Ascending aorta (tissue), 2 donors: ENCODE data around the gene SEZ6. TPM values are rescaled to one million over a fixed set of nuclear protein-coding genes. Genes with fewer than 3 reads are reported as not detected.

Experiments
- DNase-seq, 2 donors: peaks; one replicate each; pipeline ENCODE4 v3.0.0-alpha.2; 2019; ENCODE audit warnings: low spot score in 2 of 2
- H3K27ac ChIP-seq, 2 donors: fragments of 200-600 bp; sonication (generic); one replicate each; pipeline ENCODE4 v1.5.1; 2016 to 2017; ENCODE audit warnings: mild to moderate bottlenecking in 1 of 2
- H3K27me3 ChIP-seq: fragments of 200-600 bp; sonication (generic); one replicate; pipeline ENCODE4 v1.5.1; 2017
- H3K36me3 ChIP-seq, 2 donors: fragments of 200-600 bp; sonication (generic); one replicate each; pipeline ENCODE4 v1.5.1; 2016
- H3K4me1 ChIP-seq, 2 donors: fragments of 200-600 bp; sonication (generic); one replicate each; pipeline ENCODE4 v1.5.1; 2016 to 2017; ENCODE audit warnings: mild to moderate bottlenecking in 1 of 2
- H3K4me3 ChIP-seq, 2 donors: fragments of 200-600 bp; sonication (generic); one replicate each; pipeline ENCODE4 v1.5.1; 2016 to 2017; ENCODE audit warnings: mild to moderate bottlenecking in 1 of 2
- H3K9me3 ChIP-seq, 2 donors: fragments of 200-600 bp; sonication (generic); one replicate each; pipeline ENCODE4 v1.5.1; 2016
- intact Hi-C: fragments of 100-400 bp; cut with DNase I; formaldehyde crosslinking; loops from one replicate; pipeline ENCODE4 v1.15.1; 2023
- total RNA-seq: library from RNA; depleted of rRNA; stranded (reverse); fragments of >200 nt; gene quantifications from one replicate; pipeline ENCODE4 v1.1.0, GENCODE V29; 2016
- TF ChIP-seq, protein P1 (sequence below), 3 experiments: fragments of 200-600 bp in 2 of 3; fragments of 450-650 bp in 1 of 3; sonication (generic) in 2 of 3; IDR thresholded peaks; one replicate each; pipeline ENCODE4 v1.5.1; 2016 to 2019; ENCODE audit warnings: antibody characterized with exemption in 3 of 3, mild to moderate bottlenecking in 1 of 3, moderate library complexity in 1 of 3

SEZ6 gene
- total RNA-seq, 1 donor from 2014 or later = not detected

DNA sequence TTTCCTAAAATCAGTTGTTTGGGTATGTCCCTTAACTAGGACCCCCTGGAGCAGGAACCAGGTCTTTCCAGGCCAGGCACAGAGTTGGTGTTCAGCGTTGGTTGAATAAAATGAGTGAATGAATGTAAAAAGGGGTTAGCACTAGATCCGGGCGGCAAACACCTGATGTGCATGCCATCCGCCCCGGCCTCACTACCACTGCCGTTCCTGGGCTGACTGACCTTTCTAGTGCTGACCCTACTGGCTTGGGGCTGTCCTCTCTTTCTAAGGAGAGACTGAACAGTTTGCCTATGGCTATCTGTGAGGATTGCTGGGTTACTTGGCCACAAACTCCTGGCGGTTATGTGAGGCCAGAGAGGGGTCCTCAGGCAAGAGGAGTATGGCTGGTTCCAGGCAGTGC, 44.4 kb downstream of the SEZ6 start:
- Histone ChIP-seq H3K9me3 (no peaks in the 10 kb centered on the region), H3K27ac (no peak overlapping the region), H3K4me3 (no peak overlapping the region), H3K36me3 (no peaks in the 10 kb centered on the region), H3K4me1 (no peaks in the 10 kb centered on the region), H3K27me3 (no peaks in the 10 kb centered on the region)
- intact Hi-C loops = no loop called here
- TF ChIP-seq, protein P1, sequence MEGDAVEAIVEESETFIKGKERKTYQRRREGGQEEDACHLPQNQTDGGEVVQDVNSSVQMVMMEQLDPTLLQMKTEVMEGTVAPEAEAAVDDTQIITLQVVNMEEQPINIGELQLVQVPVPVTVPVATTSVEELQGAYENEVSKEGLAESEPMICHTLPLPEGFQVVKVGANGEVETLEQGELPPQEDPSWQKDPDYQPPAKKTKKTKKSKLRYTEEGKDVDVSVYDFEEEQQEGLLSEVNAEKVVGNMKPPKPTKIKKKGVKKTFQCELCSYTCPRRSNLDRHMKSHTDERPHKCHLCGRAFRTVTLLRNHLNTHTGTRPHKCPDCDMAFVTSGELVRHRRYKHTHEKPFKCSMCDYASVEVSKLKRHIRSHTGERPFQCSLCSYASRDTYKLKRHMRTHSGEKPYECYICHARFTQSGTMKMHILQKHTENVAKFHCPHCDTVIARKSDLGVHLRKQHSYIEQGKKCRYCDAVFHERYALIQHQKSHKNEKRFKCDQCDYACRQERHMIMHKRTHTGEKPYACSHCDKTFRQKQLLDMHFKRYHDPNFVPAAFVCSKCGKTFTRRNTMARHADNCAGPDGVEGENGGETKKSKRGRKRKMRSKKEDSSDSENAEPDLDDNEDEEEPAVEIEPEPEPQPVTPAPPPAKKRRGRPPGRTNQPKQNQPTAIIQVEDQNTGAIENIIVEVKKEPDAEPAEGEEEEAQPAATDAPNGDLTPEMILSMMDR (IDR thresholded peaks at IDR 0.05) = no peak
- DNase-seq = no peak

DNA sequence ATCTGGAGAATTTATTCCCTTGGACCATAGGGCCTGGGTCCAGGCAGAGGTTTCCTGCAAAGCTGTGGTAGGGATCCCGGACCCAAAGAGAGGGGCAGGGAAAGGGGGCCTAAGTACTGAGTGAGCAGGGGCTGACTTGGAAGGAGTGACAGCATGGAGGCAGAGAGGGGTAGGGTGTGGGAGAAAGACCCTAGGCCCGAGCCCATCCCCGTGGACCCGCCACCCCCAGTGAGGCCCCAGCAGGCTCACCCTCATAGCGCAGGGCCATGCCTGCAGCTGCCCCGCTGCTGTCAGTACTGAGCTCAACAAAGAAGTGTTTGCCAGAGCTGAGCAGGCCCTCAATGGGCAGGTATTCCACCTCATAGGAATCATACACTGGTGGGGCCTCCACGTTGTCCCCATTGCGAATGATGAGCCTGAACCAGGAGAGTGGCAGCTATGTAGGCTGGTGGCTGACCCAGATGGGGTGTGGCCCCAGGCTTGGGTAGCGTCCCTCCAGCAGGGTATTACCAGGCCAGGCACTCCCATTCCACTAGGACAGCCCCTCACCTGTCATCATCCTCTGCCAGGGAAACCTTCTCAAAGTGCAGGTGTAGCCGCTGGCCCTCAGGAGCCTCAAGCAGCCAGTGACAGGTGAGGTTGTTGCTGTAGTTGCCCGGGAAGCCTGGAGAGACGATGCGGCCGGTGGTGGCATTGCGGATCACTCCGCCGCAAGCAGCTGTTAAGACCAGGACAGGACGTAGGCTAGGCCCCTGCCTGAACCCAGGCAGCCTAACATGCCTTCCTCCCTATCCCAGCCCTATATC, 45.4 kb downstream of the SEZ6 start:
- no peaks in the 10 kb centered on the region for H3K36me3 ChIP-seq
- no peak overlapping the region for H3K4me3 ChIP-seq
- no peaks in the 10 kb centered on the region for H3K27me3 ChIP-seq
- no peaks in the 10 kb centered on the region for H3K4me1 ChIP-seq
- TF ChIP-seq, protein P1 (IDR thresholded peaks at IDR 0.05) = no peak
- H3K27ac ChIP-seq = no peak overlapping the region
- intact Hi-C loops = no loop called here
- no peaks in the 10 kb centered on the region for H3K9me3 ChIP-seq
- DNase-seq = no peak

DNA sequence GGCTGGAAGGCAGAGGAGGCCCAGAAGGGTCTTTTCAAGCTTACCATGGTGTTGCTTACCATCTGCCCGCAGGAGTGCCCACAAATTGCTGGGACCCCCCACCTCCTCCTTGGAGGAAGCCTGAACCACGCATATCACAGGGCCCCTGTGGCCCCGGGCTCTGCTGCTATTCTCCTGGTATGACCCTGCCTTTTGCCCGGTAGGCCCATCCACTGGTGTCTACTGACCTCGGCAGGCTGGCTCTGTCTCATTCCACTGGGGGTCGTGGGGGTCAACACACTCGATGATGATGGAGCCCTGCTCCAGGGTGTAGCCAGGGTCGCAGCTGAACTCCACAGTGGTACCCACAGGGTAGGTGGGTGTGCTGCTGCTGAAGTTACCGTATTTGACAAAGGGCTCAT, 46.4 kb downstream of the SEZ6 start:
- no peak overlapping the region for H3K27ac ChIP-seq
- no peaks in the 10 kb centered on the region for H3K36me3 ChIP-seq
- DNase-seq = no peak
- TF ChIP-seq, protein P1 (IDR thresholded peaks at IDR 0.05) = no peak
- H3K27me3 ChIP-seq = no peaks in the 10 kb centered on the region
- no peaks in the 10 kb centered on the region for H3K9me3 ChIP-seq
- no peaks in the 10 kb centered on the region for H3K4me1 ChIP-seq
- intact Hi-C loops = no loop called here
- no peak overlapping the region for H3K4me3 ChIP-seq

DNA sequence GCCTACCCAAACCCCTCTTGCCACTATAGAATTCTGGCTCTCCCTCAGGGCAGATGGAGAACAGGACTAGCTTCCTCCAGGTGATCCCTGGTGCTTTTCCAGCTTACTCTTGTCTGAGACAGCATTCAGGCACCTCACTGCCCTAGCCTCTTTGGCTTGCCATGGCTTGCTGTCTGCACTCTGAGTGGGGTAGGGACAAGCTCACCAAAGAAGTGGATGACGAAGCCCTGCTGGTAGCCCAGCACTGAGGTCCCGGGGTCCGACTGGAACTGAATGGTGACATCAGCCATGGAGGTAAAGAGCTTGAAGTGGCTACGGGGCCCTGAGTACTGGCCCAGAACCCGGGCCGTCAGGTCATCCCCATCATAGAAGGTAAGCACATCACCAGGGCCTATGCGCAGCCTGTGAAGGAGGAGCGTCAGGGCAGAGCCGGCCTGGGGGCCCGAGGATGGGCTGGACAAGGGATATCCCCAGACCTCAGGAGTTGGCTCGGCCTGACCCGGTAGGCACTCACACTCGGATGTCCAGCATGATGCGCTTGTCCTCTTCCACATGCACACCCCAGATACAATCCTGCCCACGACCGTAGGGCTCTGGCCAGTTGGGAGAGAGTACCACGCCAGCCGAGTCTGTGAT, 46.9 kb downstream of the SEZ6 start:
- H3K9me3 ChIP-seq = no peaks in the 10 kb centered on the region

DNA sequence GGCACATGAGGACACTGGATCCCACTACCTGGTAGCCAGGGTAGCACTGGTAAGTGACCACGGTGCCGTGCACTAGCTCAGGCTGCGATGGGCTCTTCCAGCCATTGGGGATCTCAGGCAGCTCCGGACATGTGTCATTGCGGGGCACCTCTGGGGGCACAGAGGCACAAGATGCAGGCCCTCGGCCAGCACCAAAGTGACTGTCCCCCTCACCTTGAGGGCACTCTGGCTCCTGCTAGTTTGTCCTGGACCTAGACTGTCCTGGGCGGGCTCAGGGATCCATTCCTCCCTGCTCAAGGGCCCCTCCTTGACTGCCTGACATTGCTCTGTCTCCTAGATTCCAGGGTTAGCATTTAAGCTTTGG, 47.9 kb downstream of the SEZ6 start:
- DNase-seq = no peak
- Histone ChIP-seq H3K27ac (no peak overlapping the region), H3K4me1 (no peaks in the 10 kb centered on the region), H3K36me3 (no peaks in the 10 kb centered on the region), H3K4me3 (no peak overlapping the region), H3K9me3 (no peaks in the 10 kb centered on the region), H3K27me3 (no peaks in the 10 kb centered on the region)
- TF ChIP-seq, protein P1 (IDR thresholded peaks at IDR 0.05) = no peak
- intact Hi-C loops = no loop called here

More for the DNA sequence above, 46.9 kb downstream of the SEZ6 start:
- no peaks in the 10 kb centered on the region for H3K36me3 ChIP-seq
- intact Hi-C loops = no loop called here
- TF ChIP-seq, protein P1 (IDR thresholded peaks at IDR 0.05) = no peak
- DNase-seq = no peak
- H3K4me3 ChIP-seq = no peak overlapping the region
- no peaks in the 10 kb centered on the region for H3K4me1 ChIP-seq
- H3K27ac ChIP-seq = no peak overlapping the region
- H3K27me3 ChIP-seq = no peaks in the 10 kb centered on the region
